Subcutaneous adipose tissue (tissue), 4 donors: ENCODE results near the gene KRTAP19-8. TPM values are rescaled to one million over a fixed set of nuclear protein-coding genes. Genes with fewer than 3 reads are reported as not detected.

Experiments
- total RNA-seq, 4 donors: library from RNA; depleted of rRNA; stranded (reverse); fragments of >200 nt; gene quantifications; one replicate each; pipeline ENCODE4 v1.1.0, GENCODE V29; 2016
- TF ChIP-seq, protein P1 (sequence below): fragments of 450-650 bp; IDR thresholded peaks from one replicate; pipeline ENCODE4 v1.5.1; 2016; ENCODE audit warnings: low read depth, mild to moderate bottlenecking, control low read depth, antibody characterized with exemption, moderate library complexity

The KRTAP19-8 gene
- total RNA-seq, 4 donors from 2014 or later, result not detected

DNA sequence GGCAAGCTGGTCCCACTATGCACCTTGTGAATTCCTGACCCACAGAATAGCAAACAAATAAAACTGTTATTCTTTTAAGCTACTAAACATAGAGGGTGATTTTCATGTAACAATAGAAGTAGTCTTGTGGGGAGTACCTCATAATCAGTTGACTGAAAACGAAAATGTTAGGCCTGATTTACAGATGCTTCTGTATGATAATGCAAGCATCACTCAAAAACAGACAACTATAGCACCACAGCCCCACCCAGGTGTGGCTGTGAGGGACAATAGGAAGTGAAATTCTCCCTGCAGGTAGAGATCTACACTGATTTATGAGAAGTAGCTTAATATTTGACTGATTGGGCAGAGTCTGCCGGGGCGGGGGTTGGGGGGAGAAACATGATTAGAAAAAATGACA is 26.5 kb upstream of the KRTAP19-8 start:
- TF ChIP-seq, protein P1, sequence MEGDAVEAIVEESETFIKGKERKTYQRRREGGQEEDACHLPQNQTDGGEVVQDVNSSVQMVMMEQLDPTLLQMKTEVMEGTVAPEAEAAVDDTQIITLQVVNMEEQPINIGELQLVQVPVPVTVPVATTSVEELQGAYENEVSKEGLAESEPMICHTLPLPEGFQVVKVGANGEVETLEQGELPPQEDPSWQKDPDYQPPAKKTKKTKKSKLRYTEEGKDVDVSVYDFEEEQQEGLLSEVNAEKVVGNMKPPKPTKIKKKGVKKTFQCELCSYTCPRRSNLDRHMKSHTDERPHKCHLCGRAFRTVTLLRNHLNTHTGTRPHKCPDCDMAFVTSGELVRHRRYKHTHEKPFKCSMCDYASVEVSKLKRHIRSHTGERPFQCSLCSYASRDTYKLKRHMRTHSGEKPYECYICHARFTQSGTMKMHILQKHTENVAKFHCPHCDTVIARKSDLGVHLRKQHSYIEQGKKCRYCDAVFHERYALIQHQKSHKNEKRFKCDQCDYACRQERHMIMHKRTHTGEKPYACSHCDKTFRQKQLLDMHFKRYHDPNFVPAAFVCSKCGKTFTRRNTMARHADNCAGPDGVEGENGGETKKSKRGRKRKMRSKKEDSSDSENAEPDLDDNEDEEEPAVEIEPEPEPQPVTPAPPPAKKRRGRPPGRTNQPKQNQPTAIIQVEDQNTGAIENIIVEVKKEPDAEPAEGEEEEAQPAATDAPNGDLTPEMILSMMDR, result no peak

DNA sequence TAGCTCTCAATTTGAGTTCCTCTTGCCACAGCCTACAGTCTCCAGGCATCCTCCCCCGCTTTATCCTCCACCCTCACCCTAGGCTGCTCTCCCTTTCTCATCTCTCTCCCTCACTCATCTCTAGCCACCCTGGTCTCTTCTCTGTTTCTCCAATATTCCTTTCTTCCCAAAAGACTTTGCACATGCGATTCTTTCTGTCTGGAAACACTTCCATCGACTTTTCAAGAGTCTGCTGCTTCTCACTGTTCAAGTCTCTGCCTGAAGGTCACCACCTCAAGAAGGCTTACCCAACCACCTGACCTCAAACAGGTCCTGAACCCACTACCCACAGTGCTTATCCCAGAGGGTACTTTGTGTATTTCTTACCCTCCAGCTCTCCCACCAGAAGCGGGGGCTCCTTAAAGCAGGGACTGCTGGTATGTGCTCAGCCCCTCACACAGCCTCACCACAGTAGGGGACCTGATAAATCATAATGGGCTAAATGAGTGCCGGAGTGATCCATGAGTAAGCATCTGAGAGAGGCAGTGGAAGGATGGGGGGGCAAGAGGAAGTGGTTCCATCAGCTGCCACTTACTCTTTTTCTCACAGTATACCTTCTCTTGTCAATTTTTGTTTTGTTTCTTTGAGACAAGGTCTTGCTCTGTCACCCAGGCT is 14.3 kb upstream of the KRTAP19-8 start:
- TF ChIP-seq, protein P1, result no peak

DNA sequence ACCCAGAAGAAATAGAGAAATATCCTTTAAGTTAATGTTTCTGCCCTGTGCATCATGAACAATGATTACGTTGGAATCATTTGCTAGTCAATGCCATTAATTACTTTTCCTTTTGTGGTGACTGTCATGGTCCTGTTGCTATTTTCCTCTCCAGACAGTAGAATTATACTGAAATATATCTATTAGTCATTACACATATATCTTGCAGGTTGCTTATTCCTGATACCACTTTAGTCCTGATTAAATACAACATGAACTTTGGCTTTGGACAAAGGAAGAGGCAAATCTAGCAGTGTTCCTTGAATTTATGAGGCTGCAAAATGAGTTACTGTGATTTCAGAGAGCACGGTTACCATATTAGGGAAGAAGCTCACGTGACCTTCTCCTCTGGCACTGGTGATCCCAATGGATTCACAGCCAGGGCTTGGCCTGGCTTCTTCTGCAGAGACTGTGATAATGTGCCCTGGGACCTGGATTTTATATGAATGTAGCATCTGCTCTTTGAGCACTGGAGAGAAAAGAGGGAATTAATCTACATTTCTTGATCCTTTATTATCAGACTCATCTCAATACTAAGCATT is 12.4 kb upstream of the KRTAP19-8 start:
- TF ChIP-seq, protein P1, result no peak

DNA sequence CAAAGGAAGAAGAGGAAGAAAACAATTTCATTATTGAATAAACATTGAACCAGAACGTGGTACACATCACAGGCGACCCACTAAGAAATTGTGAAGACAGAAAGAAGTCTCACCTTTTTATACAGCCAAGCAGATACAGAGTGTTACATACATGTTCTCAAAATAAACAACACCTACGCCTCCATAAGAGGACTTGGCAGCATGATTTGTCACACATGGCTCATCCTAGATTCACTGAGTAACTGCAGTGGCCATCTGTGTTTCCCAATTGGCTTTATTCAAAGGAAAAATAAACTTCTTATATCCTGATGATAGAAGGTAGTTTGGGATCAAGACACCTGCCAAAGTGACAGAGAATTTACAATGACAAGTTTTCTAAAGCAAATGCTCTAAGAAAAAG is 7.6 kb upstream of the KRTAP19-8 start:
- TF ChIP-seq, protein P1, result no peak

DNA sequence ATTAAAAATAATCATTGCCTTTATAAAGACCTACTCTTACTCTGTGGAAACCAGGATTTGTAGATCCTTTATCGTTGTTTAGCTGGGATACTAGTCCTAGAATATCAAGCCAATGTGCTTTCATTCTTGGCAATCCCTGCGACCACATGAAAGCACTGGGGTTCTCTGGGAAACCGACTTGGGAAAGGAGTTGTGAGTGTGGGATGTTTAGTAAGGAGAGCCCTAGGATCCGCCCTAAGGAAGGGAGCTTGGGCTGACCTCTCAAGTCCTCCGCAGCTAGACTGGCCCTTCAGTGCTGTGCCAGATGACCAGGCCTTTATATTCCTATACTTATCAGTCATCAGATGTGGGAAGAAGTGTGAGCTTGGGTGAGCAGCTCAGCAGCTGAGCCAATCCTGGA is 5.2 kb upstream of the KRTAP19-8 start:
- TF ChIP-seq, protein P1, result no peak

DNA sequence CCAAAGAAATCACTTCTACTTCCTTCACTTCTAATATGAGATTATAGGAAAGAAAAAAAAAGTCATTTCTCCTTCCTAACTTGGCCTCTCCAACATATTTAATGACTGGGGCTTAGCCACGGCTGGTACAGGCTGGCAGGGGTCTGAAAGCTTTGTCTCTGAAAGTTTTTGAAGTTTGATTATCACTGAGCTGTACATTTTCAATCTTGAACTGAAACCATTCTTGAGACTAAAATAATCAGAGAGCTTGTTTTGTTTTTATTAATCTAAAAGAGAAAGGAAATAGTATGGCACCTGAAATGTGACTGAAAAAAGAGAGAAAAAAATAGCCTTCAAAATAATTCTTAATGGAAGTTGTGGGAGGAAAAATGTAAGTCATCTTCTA is 3.8 kb upstream of the KRTAP19-8 start:
- TF ChIP-seq, protein P1, result no peak

DNA sequence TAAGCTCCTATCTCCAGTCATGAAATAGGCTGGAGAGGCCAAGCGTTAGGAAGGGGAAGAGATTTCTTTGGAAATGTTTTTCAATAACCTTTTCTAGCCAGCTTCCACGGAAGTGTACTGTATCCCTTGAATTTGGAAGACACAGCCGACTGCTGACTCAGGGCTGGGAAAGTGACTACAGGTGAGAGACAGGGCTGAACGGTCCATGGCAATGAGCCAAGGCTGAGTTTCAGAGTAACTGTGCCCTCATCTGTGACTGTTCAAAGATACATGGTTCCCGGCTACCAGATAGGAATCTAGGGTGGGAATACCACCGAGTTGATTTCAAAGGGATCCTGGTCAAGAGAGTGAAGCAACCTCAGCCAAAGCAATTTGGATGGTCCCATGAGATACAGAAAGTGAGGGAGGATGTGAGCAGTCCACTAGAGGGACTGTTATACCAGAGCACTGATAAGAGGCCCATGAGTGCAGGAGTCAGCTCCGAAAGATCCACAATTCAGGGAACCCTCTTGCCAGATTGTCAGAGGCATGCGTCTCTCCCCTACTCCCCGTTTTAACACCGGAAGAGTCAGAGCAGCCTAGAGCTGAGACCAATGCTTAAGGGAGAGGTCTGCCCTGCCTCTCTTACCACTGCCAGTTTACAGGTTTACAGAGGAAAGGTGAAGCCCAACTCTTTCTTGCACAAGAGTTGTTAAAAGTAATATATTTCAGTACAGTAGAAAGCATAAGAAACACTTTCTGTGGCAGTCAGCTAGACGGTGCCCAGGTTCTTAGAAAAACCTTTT is 3.2 kb upstream of the KRTAP19-8 start:
- TF ChIP-seq, protein P1, result no peak
